A549 (cell line): ENCODE results near the gene SOS2.

ENCODE experiments used
- CEBPB ChIP-seq, 2 experiments: fragments of >200 bp in 1 of 2; sonication (Bioruptor Twin) in 1 of 2; formaldehyde crosslinking in 1 of 2; IDR thresholded peaks; 2 replicates each; pipeline ENCODE4 v1.6.1; 2012 to 2016
- ESRRA ChIP-seq: fragments of 150-350 bp; IDR thresholded peaks from 2 replicates; pipeline ENCODE4 v1.6.1; 2014; ENCODE audit warnings: mild to moderate bottlenecking, low read length, borderline replicate concordance
- MYC ChIP-seq: IDR thresholded peaks from 2 replicates; pipeline ENCODE4 v1.6.1; 2012; ENCODE audit warnings: mild to moderate bottlenecking, inconsistent platforms, low read length, improper control_type of control experiment, borderline replicate concordance
- POLR2A ChIP-seq: IDR thresholded peaks from 2 replicates; pipeline ENCODE4 v1.6.1; 2012; ENCODE audit warnings: mild to moderate bottlenecking, low read length
- POLR2AphosphoS2 ChIP-seq: conservative IDR thresholded peaks from 2 replicates; pipeline ENCODE4 v1.6.1; 2012; ENCODE audit warnings: low read length, improper control_type of control experiment, inconsistent platforms
- RAD21 ChIP-seq, 2 experiments: fragments of >200 bp in 1 of 2; sonication (Bioruptor Twin) in 1 of 2; formaldehyde crosslinking in 1 of 2; IDR thresholded peaks in 1 of 2; conservative IDR thresholded peaks in 1 of 2; 2 replicates in 1 of 2; 3 replicates in 1 of 2; pipeline ENCODE4 v1.6.1; 2012 to 2018; ENCODE audit warnings: inconsistent platforms in 1 of 2
- RFX5 ChIP-seq: fragments of 450-650 bp; IDR thresholded peaks from 2 replicates; pipeline ENCODE4 v1.7.1; 2014; ENCODE audit warnings: antibody characterized with exemption, mild to moderate bottlenecking, moderate library complexity
- TF ChIP-seq, protein P1 (sequence below): fragments of >200 bp; sonication (Bioruptor Twin); formaldehyde crosslinking; IDR thresholded peaks from 3 replicates; pipeline ENCODE4 v1.5.1; 2016

DNA sequence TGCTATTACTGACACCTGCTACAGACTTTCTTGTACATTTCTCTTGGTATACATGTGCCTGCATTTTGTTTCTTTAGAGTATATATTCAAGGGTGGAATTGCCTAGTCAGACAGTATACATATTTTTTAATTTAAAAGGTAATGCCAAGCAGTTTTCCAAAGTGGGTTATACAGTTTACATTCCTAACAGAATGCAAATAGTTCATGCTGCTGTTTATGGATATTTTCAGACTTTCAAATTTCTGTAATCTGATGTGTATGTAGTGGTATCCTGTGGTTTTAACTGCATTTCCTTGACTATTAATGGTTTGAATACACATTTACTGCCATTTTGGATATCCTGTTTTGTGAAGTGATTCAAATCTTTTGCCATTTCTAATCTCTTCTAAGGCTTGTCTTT, 59.5 kb downstream of the SOS2 start:
- TF ChIP-seq POLR2AphosphoS2 (no peak), RAD21 (conservative IDR thresholded peaks at IDR 0.05 in 1 of 2, IDR thresholded peaks at IDR 0.05 in 1 of 2) (no peak), POLR2A (no peak), ESRRA (no peak), MYC (no peak), RFX5 (no peak), CEBPB (IDR thresholded peaks at IDR 0.05) (no peak)
- TF ChIP-seq, protein P1, sequence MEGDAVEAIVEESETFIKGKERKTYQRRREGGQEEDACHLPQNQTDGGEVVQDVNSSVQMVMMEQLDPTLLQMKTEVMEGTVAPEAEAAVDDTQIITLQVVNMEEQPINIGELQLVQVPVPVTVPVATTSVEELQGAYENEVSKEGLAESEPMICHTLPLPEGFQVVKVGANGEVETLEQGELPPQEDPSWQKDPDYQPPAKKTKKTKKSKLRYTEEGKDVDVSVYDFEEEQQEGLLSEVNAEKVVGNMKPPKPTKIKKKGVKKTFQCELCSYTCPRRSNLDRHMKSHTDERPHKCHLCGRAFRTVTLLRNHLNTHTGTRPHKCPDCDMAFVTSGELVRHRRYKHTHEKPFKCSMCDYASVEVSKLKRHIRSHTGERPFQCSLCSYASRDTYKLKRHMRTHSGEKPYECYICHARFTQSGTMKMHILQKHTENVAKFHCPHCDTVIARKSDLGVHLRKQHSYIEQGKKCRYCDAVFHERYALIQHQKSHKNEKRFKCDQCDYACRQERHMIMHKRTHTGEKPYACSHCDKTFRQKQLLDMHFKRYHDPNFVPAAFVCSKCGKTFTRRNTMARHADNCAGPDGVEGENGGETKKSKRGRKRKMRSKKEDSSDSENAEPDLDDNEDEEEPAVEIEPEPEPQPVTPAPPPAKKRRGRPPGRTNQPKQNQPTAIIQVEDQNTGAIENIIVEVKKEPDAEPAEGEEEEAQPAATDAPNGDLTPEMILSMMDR, result no peak
